Mesenteric fat pad (tissue), 1 donor: ENCODE results near the gene TYMP. TPM values are rescaled to one million over a fixed set of nuclear protein-coding genes. Genes with fewer than 3 reads are reported as not detected.

ENCODE experiments used
- DNase-seq: peaks from one replicate; pipeline ENCODE4 v3.0.0-alpha.2; 2020; ENCODE audit warnings: low spot score
- long read RNA-seq: library from polyadenylated mRNA; unstranded; transcript quantifications from one replicate; pipeline ENCODE4 v2.0.0, GENCODE V29; 2020
- total RNA-seq: library from RNA; stranded (reverse); fragmentation: NEBNext Ultra II Directional; extraction: Animal tissue kit (Norgen Biotek cat#: 25700); gene quantifications from one replicate; pipeline ENCODE4 v1.2.1, GENCODE V29; 2021
- donor health status: DM: yes; HTN: yes; CAD: no.

TYMP gene, protein sequence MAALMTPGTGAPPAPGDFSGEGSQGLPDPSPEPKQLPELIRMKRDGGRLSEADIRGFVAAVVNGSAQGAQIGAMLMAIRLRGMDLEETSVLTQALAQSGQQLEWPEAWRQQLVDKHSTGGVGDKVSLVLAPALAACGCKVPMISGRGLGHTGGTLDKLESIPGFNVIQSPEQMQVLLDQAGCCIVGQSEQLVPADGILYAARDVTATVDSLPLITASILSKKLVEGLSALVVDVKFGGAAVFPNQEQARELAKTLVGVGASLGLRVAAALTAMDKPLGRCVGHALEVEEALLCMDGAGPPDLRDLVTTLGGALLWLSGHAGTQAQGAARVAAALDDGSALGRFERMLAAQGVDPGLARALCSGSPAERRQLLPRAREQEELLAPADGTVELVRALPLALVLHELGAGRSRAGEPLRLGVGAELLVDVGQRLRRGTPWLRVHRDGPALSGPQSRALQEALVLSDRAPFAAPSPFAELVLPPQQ
- total RNA-seq: 165 TPM
- long read RNA-seq, transcript TYMP-208 (9 exons, 1,751 nt): minor isoform, 66 of 466 reads
- long read RNA-seq, transcript TYMP-204 (10 exons, 1,604 nt): minor isoform, 6 of 466 reads
- long read RNA-seq, transcript TYMP-202 (10 exons, 1,614 nt): minor isoform, 40 of 466 reads
- long read RNA-seq, transcript TYMP-201 (10 exons, 1,630 nt): major isoform, 200 of 466 reads
- long read RNA-seq, partial matches to known transcripts: 28 of 466 reads
- long read RNA-seq, other reads (novel, unspliced or antisense): 121 of 466 reads

DNA sequence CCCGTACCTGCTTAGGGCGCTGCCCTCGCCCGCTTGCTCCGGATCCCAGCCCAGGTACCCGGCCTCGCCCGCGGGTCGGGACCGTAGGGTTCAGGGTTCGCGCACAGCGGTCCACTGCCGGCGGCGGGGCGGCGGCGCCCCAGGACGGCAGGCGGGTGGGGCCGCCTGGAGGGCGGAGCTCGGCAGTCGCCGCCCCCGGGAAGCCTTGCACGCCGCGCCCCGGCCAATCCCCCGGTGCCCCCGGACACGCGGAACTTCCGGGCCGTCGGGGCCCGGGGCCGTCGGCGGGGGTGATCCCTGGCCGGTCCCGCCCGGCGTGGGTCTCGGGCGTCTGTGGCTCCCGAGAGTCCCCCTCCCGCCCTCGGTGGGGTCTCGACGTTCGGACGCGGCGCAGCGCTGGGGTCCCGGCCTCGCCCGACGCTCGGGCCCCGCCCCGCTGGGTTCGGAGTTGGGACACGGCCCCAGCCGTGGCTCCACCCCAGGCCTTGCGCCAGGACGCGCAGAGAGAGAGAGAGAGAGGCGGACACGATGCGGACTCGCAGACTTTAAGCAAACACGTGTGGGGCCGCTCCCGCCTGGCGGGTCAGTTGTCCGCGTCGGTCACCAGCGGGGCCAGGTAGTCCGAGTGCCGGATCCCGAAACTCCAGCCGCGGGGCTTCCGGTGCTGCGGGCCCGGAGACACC lies at the start of gene TYMP:
Gene TYMP, minus strand, starts transcription at position 116 of the 683 bp plus-strand sequence. CDS start 303 bp downstream, outside the sequence.
- DNase-seq: peak; percentile 95

- DNase-seq: no peak
Measured at GRCh38 chr22:50578776-50579310, 49.0 kb upstream of the TYMP start.

GRCh38 chr22:50577987-50578775 lies 48.4 kb upstream of the TYMP start, which contains the start of gene CPT1B:
Gene CPT1B, minus strand, starts transcription at chr22:50578427. Its CDS starts 512 bp downstream, at chr22:50577915.
- DNase-seq: no peak

GRCh38 chr22:50577697-50577986 lies 47.8 kb upstream of the TYMP start:
- no peak for DNase-seq

- no peak for DNase-seq
Measured at GRCh38 chr22:50576806-50577696, 47.2 kb upstream of the TYMP start.

DNA sequence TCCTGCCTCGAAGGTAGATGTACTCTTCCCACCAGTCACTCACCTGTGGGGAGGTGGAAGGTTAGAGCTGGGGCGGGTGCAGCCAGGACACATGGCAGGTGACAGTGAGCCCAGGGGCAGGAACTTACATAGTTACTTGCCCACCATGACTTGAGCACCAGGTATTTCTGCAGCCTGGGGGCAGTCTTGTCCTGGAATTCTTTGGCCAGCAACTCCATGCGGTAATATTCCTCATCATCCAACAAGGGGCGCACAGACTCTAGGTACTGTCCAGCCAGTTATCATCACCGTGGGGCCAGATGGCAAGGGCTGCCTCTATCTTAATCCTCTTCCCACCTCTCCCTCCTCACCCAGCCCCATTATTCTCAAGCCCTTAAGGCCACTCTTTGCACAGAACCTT lies 46.3 kb upstream of the TYMP start:
- no peak for DNase-seq

- DNase-seq: no peak
Measured at GRCh38 chr22:50575426-50575941, 45.7 kb upstream of the TYMP start.

DNA sequence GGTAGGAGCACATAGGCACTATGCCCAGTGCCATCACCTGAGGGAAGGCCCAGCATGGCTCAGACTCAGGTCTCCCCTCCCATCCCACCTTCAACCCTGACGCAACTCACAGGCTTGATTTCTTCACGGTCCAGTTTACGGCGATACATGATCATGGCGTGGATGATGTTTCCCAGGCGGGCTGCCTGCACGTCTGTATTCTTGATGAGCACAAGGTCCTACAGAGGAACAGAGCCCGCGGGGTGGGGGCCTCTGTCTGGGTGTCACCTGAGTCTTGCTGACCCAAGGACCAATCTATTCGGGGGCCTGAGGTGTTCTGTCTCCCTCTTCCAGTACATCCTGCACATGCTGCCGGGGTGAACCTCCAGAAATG lies 44.6 kb upstream of the TYMP start:
- DNase-seq: no peak

DNA sequence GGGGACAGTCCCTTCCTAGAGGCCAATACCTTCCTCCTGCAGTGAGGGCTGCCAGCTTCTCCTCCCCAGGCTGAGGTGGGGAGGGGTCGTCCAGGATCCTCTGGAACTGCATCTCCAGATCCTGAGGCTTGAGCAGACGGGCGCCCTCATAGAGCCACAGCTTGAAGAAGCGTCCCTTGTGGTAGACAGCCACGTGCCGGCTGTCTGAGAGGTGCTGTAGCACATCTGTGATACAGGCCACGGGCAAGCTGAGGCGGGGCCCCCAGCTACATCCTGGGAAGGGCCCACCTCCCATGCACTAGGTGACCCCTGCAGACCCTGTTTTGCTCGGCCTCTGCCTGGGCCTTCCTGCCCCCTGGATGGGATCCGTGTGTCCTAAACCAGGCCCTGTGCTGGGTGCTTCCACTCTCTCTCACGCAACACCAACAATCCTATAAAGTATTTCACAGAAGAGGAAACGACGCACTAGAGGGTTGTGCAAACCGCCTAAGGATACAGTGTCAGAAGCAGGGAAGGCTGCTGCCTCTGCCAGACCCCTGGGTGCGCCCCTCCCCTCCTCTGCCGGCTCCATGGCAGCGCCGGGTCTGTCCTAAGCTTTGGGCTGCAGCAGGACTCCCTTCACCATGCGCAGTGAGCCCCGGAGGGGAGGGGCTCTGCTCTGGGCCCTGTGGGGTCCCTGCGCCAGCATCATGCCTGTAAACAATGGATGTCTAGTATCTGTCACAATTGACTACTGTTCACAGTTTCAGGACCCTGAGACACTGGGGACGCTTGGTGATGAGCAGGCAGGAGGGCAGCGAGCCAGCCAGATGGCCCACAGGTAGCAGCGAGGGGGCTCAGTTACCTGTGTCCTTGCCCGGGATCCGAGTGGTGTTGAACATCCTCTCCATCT lies 43.9 kb upstream of the TYMP start:
- DNase-seq: no peak

DNA sequence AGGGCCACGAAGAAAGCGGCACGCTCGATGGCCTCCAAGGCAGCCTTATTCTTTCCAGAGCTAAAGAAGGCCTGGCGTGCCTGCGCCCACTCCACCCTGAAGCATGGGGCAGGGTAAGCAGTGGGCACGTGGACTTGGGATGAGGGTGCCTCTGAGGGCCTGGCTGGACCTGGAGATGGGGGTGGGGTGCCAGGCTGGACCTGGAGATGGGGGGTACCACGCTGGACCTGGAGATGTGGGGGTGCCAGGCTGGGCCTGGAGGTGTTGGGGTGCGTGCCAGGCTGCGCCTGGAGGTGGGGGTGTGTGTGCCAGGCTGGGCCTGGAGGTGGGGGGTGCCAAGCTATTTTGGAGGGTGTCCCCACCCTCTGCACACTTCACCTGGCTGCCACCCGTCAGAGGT lies 43.2 kb upstream of the TYMP start:
- no peak for DNase-seq

DNA sequence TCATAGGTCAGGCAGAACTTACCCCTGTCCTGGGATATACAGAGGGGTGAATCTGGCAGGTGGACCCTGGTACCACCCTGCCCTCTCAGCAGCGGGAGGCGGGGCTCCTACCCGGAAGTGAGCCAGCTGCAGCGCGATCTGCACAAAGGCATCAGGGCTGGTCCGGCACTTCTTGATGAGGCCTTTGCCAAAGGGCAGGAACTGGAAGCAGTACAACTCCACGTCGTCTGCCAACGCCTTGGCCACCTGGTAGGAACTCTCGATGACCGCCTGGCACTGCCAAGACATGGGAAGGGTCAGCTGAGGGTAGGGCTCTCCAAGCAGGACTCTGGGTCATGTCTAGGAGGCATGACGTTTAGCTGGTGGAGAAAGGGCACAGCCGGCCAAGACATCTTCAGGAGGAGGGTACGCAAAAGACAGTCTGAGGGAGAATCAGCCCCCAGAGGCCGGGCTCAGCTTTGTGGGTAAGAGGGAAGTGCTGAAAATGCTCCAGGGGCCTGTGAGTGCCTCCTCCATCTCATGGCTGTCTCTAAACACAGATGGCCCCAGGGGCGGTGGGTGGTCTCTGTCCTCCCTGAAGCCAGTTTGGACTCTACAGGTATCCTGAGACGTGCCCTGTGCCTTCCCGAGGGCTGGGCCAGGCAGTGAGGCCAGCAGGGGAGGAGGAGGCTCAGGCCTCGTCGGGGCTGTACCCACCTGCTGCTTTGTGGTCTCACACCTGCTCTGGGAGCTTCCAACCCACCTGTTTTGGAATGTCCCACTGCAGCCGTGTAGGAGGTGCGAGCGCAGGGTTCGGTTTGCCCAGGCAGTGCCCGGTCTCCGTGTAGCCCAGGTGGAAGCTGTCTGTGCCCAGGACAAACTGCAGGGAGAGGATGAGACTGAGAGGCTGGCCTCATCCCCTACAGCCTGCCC lies 41.7 kb upstream of the TYMP start:
- no peak for DNase-seq

DNA sequence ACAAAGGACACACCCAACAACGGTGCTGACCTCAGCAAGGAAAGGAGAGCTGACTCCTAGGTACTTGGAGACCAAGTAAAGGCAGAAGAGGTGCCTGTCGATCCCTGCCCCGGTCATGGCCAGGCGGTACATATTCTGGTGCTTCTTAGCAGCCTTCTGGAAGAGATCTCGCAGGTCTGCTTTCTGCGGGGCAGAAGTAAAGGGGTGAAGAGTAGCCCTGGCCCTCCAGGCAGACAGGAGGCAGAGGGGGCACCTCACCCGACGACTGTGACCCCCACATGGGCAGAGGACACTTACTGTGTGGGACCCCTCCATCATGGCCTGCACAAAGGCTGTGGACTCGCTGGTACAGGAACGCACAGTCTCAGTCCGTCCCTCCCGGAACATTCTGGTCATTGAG lies 41.0 kb upstream of the TYMP start:
- DNase-seq: no peak

GRCh38 chr22:50569896-50570535 lies 40.2 kb upstream of the TYMP start:
- DNase-seq: no peak

DNA sequence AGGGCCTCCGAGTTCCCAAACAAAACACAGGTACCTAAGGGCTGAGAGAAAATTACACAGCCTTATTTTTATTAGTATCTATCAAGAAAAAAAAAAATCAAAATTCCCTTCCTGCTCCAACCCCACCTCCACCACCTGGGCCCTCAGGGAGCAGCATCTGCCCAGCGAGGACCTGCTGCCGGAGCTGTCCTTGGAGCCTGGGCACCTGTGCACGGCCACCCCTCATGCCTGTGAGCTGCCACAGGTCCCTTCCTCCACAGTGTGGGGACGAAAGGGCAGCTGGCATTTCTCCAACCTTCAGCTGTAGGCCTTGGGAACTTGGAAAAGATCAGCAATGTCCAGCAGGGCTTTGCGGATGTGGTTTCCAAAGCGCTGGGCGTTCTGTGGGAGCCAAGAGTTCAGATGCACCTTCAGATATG lies 39.2 kb upstream of the TYMP start:
- DNase-seq: no peak

- DNase-seq: no peak
Measured at GRCh38 chr22:50568626-50569025, 38.8 kb upstream of the TYMP start.

GRCh38 chr22:50567721-50568252 lies 38.0 kb upstream of the TYMP start:
- DNase-seq: no peak

DNA sequence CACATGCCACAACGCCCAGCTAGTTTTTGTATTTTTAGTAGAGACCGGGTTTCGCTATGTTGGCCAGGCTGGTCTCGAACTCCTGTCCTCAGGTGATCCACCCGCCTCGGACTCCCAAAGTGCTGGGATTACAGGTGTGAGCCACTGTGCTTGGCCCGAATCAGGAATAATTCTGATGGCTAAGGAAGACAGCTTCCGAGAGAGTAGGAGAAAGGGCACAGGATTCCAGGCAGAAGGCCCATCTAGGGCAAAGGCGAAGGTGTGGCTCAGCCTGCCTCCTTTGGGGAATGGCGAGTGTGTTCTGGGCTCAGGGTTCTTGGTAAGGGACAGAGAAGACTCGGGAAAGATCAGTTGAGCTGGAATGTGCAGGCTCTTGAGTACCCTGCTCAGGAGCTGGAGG lies 34.5 kb upstream of the TYMP start:
- no peak for DNase-seq
